ENCODE results near the gene PRPF19. TPM values are rescaled to one million over a fixed set of nuclear protein-coding genes. Genes with fewer than 3 reads are reported as not detected.

The PRPF19 gene
- 128 to 201 TPM (median 181 TPM) in 5 replicates for total RNA-seq (2022; extraction: Qiagen RNA extraction; ENCODE audit: low read depth)

GRCh38 chr11:60906132-60906972 is at the start of gene PRPF19:
Gene PRPF19, minus strand, starts transcription at chr11:60906585. Its CDS starts 203 bp downstream, at chr11:60906382.

DNA sequence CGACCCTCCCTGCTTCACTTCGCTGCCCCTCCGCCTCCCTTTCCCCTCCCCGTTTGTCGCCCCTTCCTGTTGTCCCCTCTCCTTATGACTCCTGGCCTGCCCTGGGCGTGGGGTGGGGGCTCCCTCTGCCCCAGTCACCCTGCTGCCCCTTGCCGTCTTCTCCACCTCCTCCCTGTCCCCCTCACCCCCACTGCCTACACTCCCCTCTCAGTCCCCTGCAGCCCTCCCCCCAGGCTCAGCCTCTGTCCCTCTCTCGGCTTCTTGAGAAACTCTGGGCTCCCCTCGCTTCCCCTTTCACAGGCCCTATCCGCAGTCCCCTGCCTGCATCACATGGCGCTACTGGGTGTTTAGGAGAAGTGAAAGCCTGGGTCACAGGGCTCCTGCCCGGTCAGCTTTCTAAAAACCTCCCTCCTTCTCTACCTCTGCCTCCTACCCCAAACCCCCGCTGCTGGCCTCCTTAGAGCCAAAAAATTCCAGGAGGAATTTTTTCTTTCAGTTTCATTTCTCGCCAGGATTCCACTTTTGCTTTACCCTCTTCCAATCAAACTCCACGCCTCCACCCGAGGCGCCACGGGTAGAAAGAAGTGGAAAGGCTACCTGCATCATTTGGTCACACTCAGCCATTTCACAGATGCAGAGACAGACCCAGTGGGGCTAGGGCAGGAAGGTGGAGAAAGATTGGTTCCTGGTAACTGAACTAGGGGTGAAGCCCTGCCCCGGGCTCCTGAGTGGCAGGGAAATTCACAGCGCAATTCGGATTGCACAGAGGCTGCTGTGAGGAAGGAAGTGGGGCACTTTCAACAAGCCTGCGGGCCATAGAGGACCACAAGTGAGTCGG is 45.7 kb upstream of the PRPF19 start, which contains the start of gene SLC15A3:
SLC15A3 (minus strand) TSS at position 273 of the 838 bp plus-strand sequence. CDS start 625 bp downstream, outside the sequence.

DNA sequence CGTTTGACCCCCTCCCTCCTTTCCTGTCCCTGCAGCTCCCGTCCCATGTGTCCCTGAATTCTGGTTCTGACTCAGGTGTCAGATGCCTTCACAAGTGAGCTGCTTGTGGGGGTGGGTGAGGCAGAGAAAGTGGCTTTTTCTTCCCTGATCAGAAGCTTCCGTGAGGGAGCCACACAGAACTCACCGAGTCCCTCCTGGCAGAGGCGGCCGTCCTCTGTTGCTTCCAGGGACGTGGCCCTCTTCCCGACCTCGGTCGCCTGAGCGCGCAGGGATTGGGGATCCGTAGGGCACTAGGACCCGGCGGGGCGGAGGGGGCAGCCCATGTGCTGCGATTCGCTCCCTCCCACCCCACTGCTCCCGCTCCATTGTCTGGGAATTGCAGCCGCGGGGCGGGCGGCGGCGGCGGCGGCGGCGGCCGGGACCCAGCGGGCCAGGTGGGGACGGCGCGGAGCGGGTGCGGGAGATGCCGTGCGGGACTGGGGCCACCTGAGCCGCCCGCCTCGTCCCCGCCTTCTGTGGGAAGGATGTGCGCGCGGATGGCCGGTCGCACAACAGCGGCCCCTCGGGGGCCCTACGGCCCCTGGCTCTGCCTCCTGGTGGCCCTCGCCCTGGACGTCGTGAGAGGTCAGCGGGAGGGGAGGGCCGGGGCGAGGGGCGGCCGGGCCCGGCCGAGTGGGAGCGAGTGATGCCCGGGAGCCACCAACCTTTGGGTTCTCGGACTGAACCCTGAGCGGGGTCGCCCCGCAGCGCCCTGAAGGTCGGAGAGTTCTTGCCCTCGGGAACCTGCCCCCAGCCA is 17.9 kb upstream of the PRPF19 start, which contains the start of gene TMEM132A:
TMEM132A (plus strand) TSS at position 351 of the 796 bp plus-strand sequence; CDS start at position 525, 174 bp downstream.

GRCh38 chr11:60913793-60914632 is 7.6 kb upstream of the PRPF19 start, which contains the start of gene TMEM109:
Gene TMEM109, plus strand, starts transcription at chr11:60914158. Its CDS starts 5,536 bp downstream, at chr11:60919694.

DNA sequence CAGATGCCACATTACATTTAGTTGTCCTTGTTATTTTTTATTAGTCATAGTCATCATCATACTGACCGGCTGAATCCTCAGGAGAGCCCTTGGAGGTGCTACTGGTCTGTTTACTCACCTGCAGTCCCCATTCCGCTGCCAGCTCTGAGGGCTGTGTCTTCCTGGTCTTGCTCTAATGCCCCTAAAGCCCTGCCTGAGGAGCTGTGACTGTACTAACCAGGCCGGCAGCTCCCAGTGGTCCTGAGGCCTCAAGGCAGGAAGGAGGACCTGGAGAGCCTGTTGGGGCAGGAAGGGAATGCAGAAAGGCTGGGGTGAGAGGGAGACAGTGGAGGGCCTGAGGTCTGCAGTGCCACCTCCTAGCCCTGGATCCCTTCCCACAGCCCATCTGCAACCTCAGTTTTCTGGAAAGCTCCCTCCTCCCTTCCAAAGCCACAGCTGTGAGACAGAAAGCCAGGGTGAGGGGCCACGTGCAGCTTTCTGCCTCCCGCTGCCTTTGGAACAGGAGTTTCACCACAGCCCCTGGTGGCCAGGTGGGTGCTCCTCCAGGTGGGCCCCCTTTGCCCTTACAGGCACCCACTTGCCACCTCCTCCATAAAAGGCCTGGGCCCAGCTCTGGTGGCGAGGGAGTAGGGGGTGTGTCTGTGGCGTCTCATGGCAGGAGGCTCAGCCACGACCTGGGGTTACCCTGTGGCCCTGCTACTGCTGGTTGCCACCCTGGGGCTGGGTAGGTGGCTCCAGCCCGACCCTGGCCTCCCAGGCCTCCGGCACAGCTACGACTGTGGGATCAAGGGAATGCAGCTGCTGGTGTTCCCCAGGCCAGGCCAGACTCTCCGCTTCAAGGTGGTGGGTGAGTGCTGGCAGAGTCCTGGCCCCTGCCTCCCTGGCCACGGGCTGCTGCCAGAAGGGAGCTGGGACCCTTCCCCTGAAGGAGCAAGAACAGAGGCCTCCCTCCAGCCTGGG is 39.2 kb downstream of the PRPF19 start, which contains the start of gene ZP1:
ZP1 (plus strand) TSS at position 632 of the 960 bp plus-strand sequence; CDS start at position 652, 20 bp downstream.

GRCh38 chr11:60855726-60856633 is 50.4 kb downstream of the PRPF19 start, which contains the start of gene PTGDR2:
Gene PTGDR2, minus strand, starts transcription at chr11:60855950. Its CDS starts 2,228 bp downstream, at chr11:60853722.

GRCh38 chr11:60841797-60842667 is 64.4 kb downstream of the PRPF19 start, which contains the start of gene CCDC86:
Gene CCDC86, plus strand, starts transcription at chr11:60842113. Its CDS starts 12 bp downstream, at chr11:60842125.

Other genes with a start within 250 kb of the PRPF19 start
- not detected in 5 replicates for gene MS4A8, start 207.0 kb downstream of the PRPF19 start, total RNA-seq (2022; extraction: Qiagen RNA extraction; ENCODE audit: low read depth)
- gene MS4A18, start 181.9 kb downstream of the PRPF19 start, total RNA-seq (2022; extraction: Qiagen RNA extraction; ENCODE audit: low read depth) = not detected in 5 replicates
- gene MS4A15, start 149.7 kb downstream of the PRPF19 start, total RNA-seq (2022; extraction: Qiagen RNA extraction; ENCODE audit: low read depth) = not detected in 5 replicates
- gene MS4A10, start 121.3 kb downstream of the PRPF19 start, total RNA-seq (2022; extraction: Qiagen RNA extraction; ENCODE audit: low read depth) = not detected in 5 replicates
- 75.7 to 110 TPM (median 93.0 TPM) in 5 replicates for gene CCDC86, start 64.5 kb downstream of the PRPF19 start, total RNA-seq (2022; extraction: Qiagen RNA extraction; ENCODE audit: low read depth)
- 0.06 to 0.09 TPM in 2 of 5 replicates, not detected in the others for gene PTGDR2, start 50.6 kb downstream of the PRPF19 start, total RNA-seq (2022; extraction: Qiagen RNA extraction; ENCODE audit: low read depth)
- 0.22 to 0.64 TPM (median 0.32 TPM) in 4 of 5 replicates, not detected in the other for gene ZP1, start 39.0 kb downstream of the PRPF19 start, total RNA-seq (2022; extraction: Qiagen RNA extraction; ENCODE audit: low read depth)
- gene TMEM109, start 7.6 kb upstream of the PRPF19 start, total RNA-seq (2022; extraction: Qiagen RNA extraction; ENCODE audit: low read depth) = 87.6 to 131 TPM (median 127 TPM) in 5 replicates
- gene TMEM132A, start 17.9 kb upstream of the PRPF19 start, total RNA-seq (2022; extraction: Qiagen RNA extraction; ENCODE audit: low read depth) = 78.7 to 153 TPM (median 149 TPM) in 5 replicates
- gene SLC15A3, start 45.6 kb upstream of the PRPF19 start, total RNA-seq (2022; extraction: Qiagen RNA extraction; ENCODE audit: low read depth) = not detected in 5 replicates
- 0.08 to 0.38 TPM (median 0.24 TPM) in 4 of 5 replicates, not detected in the other for gene CD6, start 65.1 kb upstream of the PRPF19 start, total RNA-seq (2022; extraction: Qiagen RNA extraction; ENCODE audit: low read depth)
- not detected in 5 replicates for gene CD5, start 195.9 kb upstream of the PRPF19 start, total RNA-seq (2022; extraction: Qiagen RNA extraction; ENCODE audit: low read depth)